H9 (cell line): ENCODE results near the gene RELA. TPM values are rescaled to one million over a fixed set of nuclear protein-coding genes. Genes with fewer than 3 reads are reported as not detected.

ENCODE experiments used
- DNase-seq: peaks from one replicate; pipeline ENCODE4 v3.0.0-alpha.2; 2017
- H2AFZ ChIP-seq: one replicate; pipeline ENCODE4 v1.6.1; 2013; ENCODE audit warnings: mild to moderate bottlenecking, low read length, control low read depth, moderate library complexity
- H2AK5ac ChIP-seq: 2 replicates; pipeline ENCODE4 v1.6.1; 2013; ENCODE audit warnings: low read length, control low read depth, mixed read lengths; ENCODE audit not compliant: insufficient read length
- H2BK120ac ChIP-seq: one replicate; pipeline ENCODE4 v1.6.1; 2013; ENCODE audit warnings: low read depth, mild to moderate bottlenecking, low read length, control low read depth, inconsistent platforms; ENCODE audit not compliant: poor library complexity, severe bottlenecking
- H2BK12ac ChIP-seq: 2 replicates; pipeline ENCODE4 v1.6.1; 2013; ENCODE audit warnings: low read length, control low read depth, mixed read lengths, low read depth; ENCODE audit not compliant: insufficient read length
- H2BK15ac ChIP-seq: 2 replicates; pipeline ENCODE4 v1.6.1; 2013; ENCODE audit warnings: low read depth, low read length, control low read depth
- H2BK20ac ChIP-seq: one replicate; pipeline ENCODE4 v1.6.1; 2013; ENCODE audit warnings: low read depth, mild to moderate bottlenecking, low read length, control low read depth, inconsistent platforms; ENCODE audit not compliant: poor library complexity, severe bottlenecking
- H2BK5ac ChIP-seq: 2 replicates; pipeline ENCODE4 v1.6.1; 2013; ENCODE audit warnings: low read length, control low read depth, mixed read lengths; ENCODE audit not compliant: insufficient read length
- H3K14ac ChIP-seq: 2 replicates; pipeline ENCODE4 v1.6.1; 2013; ENCODE audit warnings: low read length, control low read depth; ENCODE audit not compliant: insufficient read depth
- H3K18ac ChIP-seq: 2 replicates; pipeline ENCODE4 v1.6.1; 2013; ENCODE audit warnings: low read depth, mild to moderate bottlenecking, mixed read lengths, low read length, control low read depth; ENCODE audit not compliant: insufficient read length
- H3K23ac ChIP-seq: 2 replicates; pipeline ENCODE4 v1.6.1; 2013; ENCODE audit warnings: low read length, control low read depth, mixed read lengths, low read depth; ENCODE audit not compliant: insufficient read length
- H3K23me2 ChIP-seq: 2 replicates; pipeline ENCODE4 v1.6.1; 2013; ENCODE audit warnings: low read depth, mild to moderate bottlenecking, mixed read lengths, low read length, control low read depth; ENCODE audit not compliant: insufficient read length, poor library complexity, severe bottlenecking
- H3K27ac ChIP-seq: 2 replicates; pipeline ENCODE4 v1.5.1; 2013; ENCODE audit warnings: low read length, control low read depth, mixed read lengths, low read depth; ENCODE audit not compliant: insufficient read length
- H3K27me3 ChIP-seq: 2 replicates; pipeline ENCODE4 v1.6.1; 2013; ENCODE audit warnings: low read length, control low read depth, inconsistent platforms; ENCODE audit not compliant: insufficient read depth
- H3K4ac ChIP-seq: 2 replicates; pipeline ENCODE4 v1.6.1; 2013; ENCODE audit warnings: low read depth, mild to moderate bottlenecking, control low read depth, inconsistent platforms, low read length, moderate library complexity
- H3K4me1 ChIP-seq: 2 replicates; pipeline ENCODE4 v1.6.1; 2013; ENCODE audit warnings: low read length, control low read depth, inconsistent platforms; ENCODE audit not compliant: insufficient read depth
- H3K4me2 ChIP-seq: 2 replicates; pipeline ENCODE4 v1.6.1; 2013; ENCODE audit warnings: low read length, control low read depth, mixed read lengths; ENCODE audit not compliant: insufficient read length, insufficient read depth
- H3K56ac ChIP-seq: 2 replicates; pipeline ENCODE4 v1.6.1; 2013; ENCODE audit warnings: low read depth, mild to moderate bottlenecking, mixed read lengths, low read length, control low read depth; ENCODE audit not compliant: insufficient read length
- H3K79me1 ChIP-seq: 2 replicates; pipeline ENCODE4 v1.6.1; 2013; ENCODE audit warnings: low read depth, mild to moderate bottlenecking, moderate library complexity, low read length, control low read depth, inconsistent platforms; ENCODE audit not compliant: insufficient read depth, poor library complexity, severe bottlenecking
- H3K79me2 ChIP-seq: 2 replicates; pipeline ENCODE4 v1.6.1; 2013; ENCODE audit warnings: low read length, control low read depth, inconsistent platforms; ENCODE audit not compliant: insufficient read depth
- H3K9ac ChIP-seq: 2 replicates; pipeline ENCODE4 v1.6.1; 2013; ENCODE audit warnings: low read length, control low read depth, mixed read lengths; ENCODE audit not compliant: insufficient read length; ENCODE audit errors: extremely low read depth
- H3K9me3 ChIP-seq: one replicate; pipeline ENCODE4 v1.6.1; 2013; ENCODE audit warnings: low read depth, low read length, inconsistent platforms; ENCODE audit not compliant: control insufficient read depth
- H3T11ph ChIP-seq: one replicate; pipeline ENCODE4 v1.6.1; 2013; ENCODE audit warnings: mild to moderate bottlenecking, low read length, control low read depth, inconsistent platforms
- H4K20me1 ChIP-seq: one replicate; pipeline ENCODE4 v1.6.1; 2013; ENCODE audit not compliant: control insufficient read depth, insufficient read length, insufficient read depth
- H4K5ac ChIP-seq: 2 replicates; pipeline ENCODE4 v1.6.1; 2013; ENCODE audit warnings: low read depth, mild to moderate bottlenecking, mixed read lengths, low read length, control low read depth; ENCODE audit not compliant: insufficient read length
- H4K8ac ChIP-seq: replicated peaks from 2 replicates; pipeline ENCODE4 v1.6.1; 2013; ENCODE audit warnings: low read length, control low read depth, mixed read lengths, low read depth; ENCODE audit not compliant: insufficient read length
- H4K91ac ChIP-seq: 2 replicates; pipeline ENCODE4 v1.6.1; 2013; ENCODE audit warnings: low read depth, mild to moderate bottlenecking, moderate library complexity, mixed read lengths, low read length, control low read depth; ENCODE audit not compliant: insufficient read length
- H3K27ac Mint-ChIP-seq, 3 experiments: 2 replicates in 2 of 3; 3 replicates in 1 of 3; pipeline ENCODE4 v1.8.0; 2020 to 2021; ENCODE audit warnings: mixed read lengths in 3 of 3, mild to moderate bottlenecking in 1 of 3, moderate library complexity in 1 of 3
- H3K27me3 Mint-ChIP-seq: 2 replicates; pipeline ENCODE4 v1.8.0; 2021; ENCODE audit warnings: low read depth, mild to moderate bottlenecking, moderate library complexity, mixed read lengths
- H3K36me3 Mint-ChIP-seq, 3 experiments: 2 replicates in 2 of 3; 3 replicates in 1 of 3; pipeline ENCODE4 v1.8.0; 2020 to 2021; ENCODE audit warnings: low read depth in 3 of 3, mixed read lengths in 3 of 3; ENCODE audit not compliant: insufficient read depth in 1 of 3
- H3K4me1 Mint-ChIP-seq, 2 experiments: 2 replicates each; pipeline ENCODE4 v1.8.0; 2020; ENCODE audit warnings: mixed read lengths in 2 of 2
- H3K4me3 Mint-ChIP-seq, 2 experiments: 2 replicates in 1 of 2; 3 replicates in 1 of 2; pipeline ENCODE4 v1.8.0; 2020 to 2021; ENCODE audit warnings: mild to moderate bottlenecking in 2 of 2, mixed read lengths in 2 of 2, moderate library complexity in 1 of 2
- H3K9me3 Mint-ChIP-seq, 2 experiments: 2 replicates in 1 of 2; 3 replicates in 1 of 2; pipeline ENCODE4 v1.8.0; 2020; ENCODE audit warnings: mild to moderate bottlenecking in 2 of 2, mixed read lengths in 2 of 2, moderate library complexity in 1 of 2
- CTCF ChIP-seq: fragments of 200-600 bp; sonication (generic); conservative IDR thresholded peaks from 3 replicates; pipeline ENCODE4 v1.8.0; 2021; ENCODE audit warnings: antibody characterized with exemption, mild to moderate bottlenecking
- WGBS: extraction: QIAGEN DNeasy Blood & Tissue Kit; methylation state at CpG from one replicate; pipeline ENCODE4 v1.1.7; 2013; ENCODE audit warnings: missing lambda C conversion rate, low lambda C conversion rate, mixed read lengths; ENCODE audit not compliant: insufficient read length; ENCODE audit errors: extremely low coverage; 5-methylcytosine and 5-hydroxymethylcytosine counted together
- total RNA-seq: library from RNA; stranded (reverse); gene quantifications from 2 replicates; pipeline ENCODE4 v1.2.1, GENCODE V29; 2021

Gene RELA
- total RNA-seq, 1 experiment from 2014 or later = 48.8 TPM

- Histone ChIP-seq H3K9ac (no peak overlapping the region), H4K20me1 (no peaks in the 10 kb centered on the region), H3K9me3 (no peaks in the 10 kb centered on the region), H4K8ac (no peak overlapping the region), H2AFZ (no peak overlapping the region), H2BK15ac (no peak overlapping the region), H2BK20ac (no peak overlapping the region), H3K27ac (no peak overlapping the region), H2BK5ac (no peak overlapping the region), H3K56ac (no peak overlapping the region), H3K79me2 (peaks cover 7% of the 10 kb centered on the region; the same call in 1 of the 2 replicates), H2BK120ac (no peak overlapping the region), H3K4me2 (peak overlapping the region; percentile 82), H4K5ac (no peak overlapping the region), H4K91ac (no peak overlapping the region), H3K14ac (no peak overlapping the region), H3K4ac (no peak overlapping the region), H3K23ac (no peak overlapping the region), H3K4me1 (no peaks in the 10 kb centered on the region; the same call in none of the 2 replicates), H3K79me1 (peaks cover 3% of the 10 kb centered on the region), H2AK5ac (no peak overlapping the region), H2BK12ac (no peak overlapping the region), H3K27me3 (no peaks in the 10 kb centered on the region), H3K18ac (no peak overlapping the region), H3K23me2 (peaks cover 20% of the 10 kb centered on the region), H3T11ph (no peak overlapping the region)
- Mint-ChIP-seq H3K27ac (no peak overlapping the region; a peak in 1 of 7 replicates), H3K27me3 (peaks cover 3% of the 10 kb centered on the region), H3K9me3 (no peaks in the 10 kb centered on the region), H3K4me3 (peak overlapping the region; percentile 94 to 97), H3K36me3 (peaks cover 13 to 43% (median 42%) of the 10 kb centered on the region in 3 experiments; a peak in 6 of 7 replicates), H3K4me1 (peaks cover 17 to 30% of the 10 kb centered on the region in 2 experiments)
- DNase-seq = no peak
- TF ChIP-seq CTCF = no peak
- no CpG with 5 or more reads among the region's 7 CpGs for WGBS
Measured at GRCh38 chr11:65612691-65613090, 50.0 kb downstream of the RELA start.
